ENCODE results near the gene INAFM1.

DNA sequence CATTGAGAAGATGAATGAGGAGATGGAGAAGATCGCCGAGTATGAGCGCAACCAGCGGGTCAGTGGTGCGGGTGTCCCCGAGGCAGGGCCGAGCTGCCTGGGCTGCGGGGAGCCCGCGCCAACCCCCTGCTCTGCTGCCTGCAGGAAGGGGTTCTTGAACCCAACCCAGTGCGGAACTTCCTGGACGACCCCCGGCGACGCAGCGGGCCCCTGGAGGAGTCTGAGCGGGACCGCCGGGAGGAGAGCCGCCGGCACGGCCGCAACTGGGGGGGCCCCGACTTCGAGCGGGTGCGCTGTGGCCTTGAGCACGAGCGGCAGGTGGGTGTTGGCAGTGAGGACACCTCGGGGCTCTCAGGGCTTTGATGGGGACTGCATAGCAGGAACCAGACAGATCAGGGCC, 10.1 kb upstream of the INAFM1 start:
- TF ChIP-seq YY1 (IDR thresholded peaks at IDR 0.05; ENCODE audit: low read depth) (no peak), GABPA (IDR thresholded peaks at IDR 0.05; ENCODE audit: low read depth) (no peak)
- TF ChIP-seq, protein P1, sequence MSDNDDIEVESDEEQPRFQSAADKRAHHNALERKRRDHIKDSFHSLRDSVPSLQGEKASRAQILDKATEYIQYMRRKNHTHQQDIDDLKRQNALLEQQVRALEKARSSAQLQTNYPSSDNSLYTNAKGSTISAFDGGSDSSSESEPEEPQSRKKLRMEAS (IDR thresholded peaks at IDR 0.05; ENCODE audit: low read depth), result no peak
- TF ChIP-seq, protein P2, sequence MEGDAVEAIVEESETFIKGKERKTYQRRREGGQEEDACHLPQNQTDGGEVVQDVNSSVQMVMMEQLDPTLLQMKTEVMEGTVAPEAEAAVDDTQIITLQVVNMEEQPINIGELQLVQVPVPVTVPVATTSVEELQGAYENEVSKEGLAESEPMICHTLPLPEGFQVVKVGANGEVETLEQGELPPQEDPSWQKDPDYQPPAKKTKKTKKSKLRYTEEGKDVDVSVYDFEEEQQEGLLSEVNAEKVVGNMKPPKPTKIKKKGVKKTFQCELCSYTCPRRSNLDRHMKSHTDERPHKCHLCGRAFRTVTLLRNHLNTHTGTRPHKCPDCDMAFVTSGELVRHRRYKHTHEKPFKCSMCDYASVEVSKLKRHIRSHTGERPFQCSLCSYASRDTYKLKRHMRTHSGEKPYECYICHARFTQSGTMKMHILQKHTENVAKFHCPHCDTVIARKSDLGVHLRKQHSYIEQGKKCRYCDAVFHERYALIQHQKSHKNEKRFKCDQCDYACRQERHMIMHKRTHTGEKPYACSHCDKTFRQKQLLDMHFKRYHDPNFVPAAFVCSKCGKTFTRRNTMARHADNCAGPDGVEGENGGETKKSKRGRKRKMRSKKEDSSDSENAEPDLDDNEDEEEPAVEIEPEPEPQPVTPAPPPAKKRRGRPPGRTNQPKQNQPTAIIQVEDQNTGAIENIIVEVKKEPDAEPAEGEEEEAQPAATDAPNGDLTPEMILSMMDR (IDR thresholded peaks at IDR 0.05), result no peak
